NCI-H82 (cell line): ENCODE data around the gene SIM1.

Source experiments
- DNase-seq: peaks from one replicate; lab custom pipeline; 2025; lab: John Stamatoyannopoulos, UW

SIM1 gene

DNA sequence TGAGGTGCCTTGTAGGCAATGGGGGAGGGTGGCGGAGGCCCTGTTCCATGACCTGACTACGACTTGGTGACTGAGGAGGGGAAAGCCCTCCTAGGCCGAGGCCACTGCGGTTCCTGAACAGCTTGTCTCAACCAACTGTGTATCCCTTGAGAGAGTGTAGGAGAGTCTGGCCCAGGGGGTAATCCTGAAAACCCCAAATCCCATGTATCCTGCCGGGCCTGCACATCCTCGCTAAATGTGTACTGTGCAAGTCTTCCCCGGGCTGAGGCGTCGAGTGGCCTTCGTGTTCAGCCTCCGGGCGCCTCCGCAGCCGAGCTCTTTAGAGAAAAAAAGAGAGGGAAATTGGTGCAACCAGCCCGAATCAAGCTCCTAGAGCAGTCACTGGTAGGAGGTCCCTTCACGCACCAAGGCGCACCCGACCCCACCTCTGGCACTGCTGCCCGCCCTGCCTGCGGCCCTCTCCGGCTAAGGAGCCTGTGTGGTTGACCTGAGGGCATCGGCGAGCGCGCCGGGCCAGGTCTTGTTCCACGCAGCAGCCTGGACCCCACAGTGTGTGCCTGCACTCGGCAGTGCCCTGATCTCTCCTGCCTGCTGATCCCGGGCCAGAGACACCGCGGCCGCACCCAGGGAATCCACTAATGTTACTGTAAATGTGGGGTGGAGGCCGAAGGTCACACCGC, 7.3 kb downstream of the SIM1 start:
- DNase-seq: peak; percentile 6

DNA sequence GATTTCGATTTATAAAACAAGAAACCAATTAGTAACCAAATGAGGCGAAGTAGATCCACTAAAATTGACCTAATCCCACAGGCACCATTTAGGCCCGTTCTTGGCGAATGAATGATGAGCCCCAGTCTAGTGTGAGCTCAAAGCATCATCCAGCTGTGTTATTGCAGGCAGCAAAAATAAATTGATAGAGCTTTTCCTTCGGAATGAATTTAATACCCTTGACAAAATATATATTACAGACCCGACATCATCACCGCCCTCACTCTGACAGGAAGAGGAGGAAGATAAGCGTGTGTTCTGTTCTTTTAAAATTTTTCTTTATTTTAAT, 7.8 kb downstream of the SIM1 start:
- no peak for DNase-seq

GRCh38 chr6:100456141-100456907, 8.4 kb downstream of the SIM1 start:
- DNase-seq: no peak

DNA sequence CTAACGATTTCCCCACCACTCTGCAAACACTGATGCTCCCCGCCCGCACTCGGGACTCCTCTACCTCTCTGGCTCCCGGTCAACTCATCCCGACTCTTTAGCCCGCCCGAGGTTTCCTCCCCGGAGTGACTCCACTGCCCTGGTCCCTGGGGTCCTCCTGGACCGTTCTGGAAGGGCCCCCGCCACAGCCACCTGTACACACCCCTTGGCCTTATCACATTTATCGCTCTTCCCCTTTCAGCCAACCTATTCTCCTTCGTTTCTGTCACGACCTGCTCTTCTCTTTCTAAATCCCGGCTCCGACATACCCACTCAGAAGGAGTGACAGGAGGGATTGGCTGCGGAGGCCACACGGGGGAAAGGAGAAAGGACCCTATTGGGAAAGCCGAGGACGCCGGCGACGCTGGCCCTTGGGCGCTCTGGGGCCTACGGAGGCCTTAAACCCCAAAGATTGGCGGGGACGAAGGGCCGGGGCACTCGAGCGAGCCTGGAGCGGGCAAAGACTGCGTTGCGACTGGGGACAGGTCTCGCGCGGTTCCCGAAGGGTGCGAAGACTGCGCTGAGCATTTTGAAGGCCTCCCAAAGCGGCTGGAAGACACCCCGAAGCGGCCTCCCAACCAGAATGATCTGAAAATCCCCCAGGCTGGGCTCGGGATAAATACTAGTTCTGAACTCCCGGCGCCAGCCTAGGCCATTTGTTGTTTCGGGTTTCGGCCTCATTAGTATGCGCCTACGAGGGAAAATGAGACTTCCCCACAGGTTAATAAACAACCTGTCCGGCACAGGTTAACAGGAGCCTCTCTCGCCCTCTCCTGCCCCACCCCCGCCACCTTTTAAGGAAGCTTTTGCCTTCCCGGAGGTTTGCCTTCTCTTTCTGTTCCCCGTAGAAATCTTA, 9.2 kb downstream of the SIM1 start:
- no peak for DNase-seq

- DNase-seq: no peak
These were observed 10.0 kb downstream of the SIM1 start for GRCh38 chr6:100454551-100455229.

DNA sequence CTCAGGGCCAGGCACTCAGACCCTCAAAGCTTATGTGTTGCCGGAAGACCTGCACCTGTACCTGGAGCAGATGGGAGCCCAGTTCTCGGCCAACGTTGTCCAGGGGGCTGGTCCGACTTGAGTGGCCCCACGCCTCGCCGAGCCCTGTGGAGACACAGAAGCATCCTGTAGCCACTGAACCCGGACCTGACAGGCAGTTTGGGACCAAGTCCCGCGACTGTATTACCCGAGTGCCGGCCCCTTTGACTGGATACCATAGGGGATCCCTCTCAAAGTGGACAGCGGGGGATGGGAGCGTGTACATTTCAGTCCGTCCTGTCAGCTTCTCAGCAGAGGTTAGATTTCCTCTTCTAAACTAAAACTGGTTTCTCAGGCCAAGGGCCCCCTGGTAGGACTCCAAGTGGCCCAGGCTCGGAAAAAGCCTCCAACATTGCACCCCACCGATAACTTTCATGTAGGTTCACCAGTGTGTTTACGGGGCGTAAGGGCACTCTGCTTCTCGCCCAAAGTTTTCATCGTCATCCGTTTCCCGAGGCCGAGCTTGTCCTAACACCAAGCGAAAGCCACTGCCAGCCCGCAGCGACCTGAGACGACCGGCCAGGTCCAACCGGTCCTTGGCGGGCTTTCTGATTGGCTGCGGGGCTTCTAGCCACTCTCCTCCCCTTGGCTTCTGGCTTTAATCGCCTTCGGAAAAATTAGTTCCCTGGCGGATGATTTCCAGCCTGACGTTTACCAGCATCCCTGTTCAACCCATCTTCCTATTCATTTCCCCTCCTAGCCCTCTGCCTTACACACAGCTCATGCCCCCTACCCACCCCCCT, 10.8 kb downstream of the SIM1 start:
- DNase-seq: no peak

DNA sequence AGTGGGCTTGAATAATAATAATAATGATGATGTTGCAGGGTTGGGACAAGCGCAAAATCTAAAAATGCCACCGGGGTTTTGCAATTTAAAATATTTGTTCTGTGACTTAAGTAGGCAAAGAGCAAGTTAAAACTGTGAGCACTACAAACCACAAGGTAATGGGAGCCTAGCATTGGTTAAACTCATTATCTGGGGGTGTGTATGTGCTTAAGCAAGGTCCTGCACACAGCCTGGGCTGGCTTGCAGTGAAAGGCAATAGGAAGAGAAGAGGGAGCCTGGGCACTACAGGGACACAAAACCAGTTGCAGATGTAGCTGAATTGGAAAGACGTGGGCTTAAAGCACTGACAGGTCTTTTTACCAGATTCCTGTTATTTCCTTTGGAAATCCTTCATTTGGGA, 11.7 kb downstream of the SIM1 start:
- no peak for DNase-seq

- no peak for DNase-seq
These were observed 13.1 kb downstream of the SIM1 start for GRCh38 chr6:100451577-100451976.

- DNase-seq: no peak
These were observed 15.5 kb downstream of the SIM1 start for GRCh38 chr6:100449239-100449691.

DNA sequence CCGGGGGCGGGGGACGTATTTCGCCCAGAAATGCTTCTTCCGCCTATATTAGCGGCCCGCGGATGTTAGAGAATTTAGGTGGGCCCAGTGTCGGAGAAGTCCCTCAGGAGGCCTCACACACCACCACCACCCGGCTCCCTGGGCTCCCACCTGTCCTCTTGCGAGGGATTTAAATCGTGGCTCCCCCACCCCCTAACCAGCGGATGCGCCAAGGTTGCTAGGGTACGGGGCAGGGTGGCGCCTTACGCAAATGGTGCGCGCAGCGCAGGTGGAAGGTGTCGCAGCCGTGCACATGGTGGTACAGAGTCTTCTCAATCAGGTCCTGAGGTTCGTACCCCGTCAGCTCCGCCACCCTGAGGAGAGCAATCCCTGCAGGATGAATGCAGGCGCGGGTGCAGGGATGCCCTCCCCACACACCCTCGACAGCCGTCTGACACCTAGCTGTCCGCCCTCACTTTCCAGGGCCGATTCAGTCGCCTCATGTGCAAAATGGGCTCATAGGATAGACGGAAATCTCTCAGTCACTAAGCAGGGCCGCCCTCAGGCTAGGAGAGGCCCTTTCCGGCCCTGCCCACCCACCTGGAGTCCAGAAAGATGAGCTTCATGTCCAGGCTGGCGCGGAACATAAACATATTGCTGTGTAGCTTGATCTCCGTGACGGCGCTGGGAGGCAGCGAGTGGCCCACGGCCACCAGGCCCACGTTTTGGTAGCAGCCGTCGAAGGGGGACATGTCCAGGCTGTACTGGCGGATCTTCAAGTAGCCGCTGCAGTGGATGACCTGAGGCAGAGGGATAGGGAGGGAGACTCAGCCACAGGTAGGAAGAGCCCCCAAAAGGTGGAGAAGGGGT, 16.6 kb downstream of the SIM1 start:
- no peak for DNase-seq

DNA sequence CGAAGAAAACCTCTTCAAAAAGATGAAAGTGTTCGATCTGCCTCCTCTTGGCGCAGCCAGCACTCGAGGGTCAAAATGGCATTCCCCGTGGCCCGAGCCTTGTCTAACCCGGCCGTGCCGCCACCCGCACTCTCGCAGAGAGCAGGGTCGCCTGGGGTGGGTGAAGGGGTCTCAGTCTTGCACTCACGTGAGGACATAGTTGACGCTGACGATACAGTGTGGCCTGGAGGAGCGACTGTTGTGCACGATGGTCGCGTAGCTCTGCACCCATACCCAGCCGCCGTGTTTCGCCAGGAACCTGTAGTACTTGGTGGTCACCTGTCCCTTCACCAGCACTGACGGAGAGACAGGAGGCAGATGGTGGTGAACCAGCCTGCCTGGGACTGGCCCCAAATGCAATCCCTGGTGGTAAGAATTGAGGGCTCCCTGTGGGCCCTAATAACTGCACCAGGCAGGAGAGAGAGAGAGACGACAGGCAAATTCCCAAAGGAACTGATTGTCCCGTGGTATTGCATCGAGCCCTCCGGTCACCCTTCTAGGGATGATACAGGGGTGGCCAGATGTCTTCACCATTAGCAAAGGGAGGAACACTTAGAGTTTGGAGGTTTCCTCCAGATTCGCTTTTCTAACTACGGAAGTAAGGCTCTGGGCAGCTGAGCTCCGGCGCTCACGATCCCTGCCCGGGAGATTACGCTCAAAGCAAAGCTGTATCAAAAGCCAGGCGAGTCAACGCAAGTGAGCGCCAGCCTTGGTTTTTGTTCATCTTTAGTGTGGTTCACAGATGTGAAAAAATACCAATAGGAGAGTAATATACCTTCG, 17.4 kb downstream of the SIM1 start:
- no peak for DNase-seq

DNA sequence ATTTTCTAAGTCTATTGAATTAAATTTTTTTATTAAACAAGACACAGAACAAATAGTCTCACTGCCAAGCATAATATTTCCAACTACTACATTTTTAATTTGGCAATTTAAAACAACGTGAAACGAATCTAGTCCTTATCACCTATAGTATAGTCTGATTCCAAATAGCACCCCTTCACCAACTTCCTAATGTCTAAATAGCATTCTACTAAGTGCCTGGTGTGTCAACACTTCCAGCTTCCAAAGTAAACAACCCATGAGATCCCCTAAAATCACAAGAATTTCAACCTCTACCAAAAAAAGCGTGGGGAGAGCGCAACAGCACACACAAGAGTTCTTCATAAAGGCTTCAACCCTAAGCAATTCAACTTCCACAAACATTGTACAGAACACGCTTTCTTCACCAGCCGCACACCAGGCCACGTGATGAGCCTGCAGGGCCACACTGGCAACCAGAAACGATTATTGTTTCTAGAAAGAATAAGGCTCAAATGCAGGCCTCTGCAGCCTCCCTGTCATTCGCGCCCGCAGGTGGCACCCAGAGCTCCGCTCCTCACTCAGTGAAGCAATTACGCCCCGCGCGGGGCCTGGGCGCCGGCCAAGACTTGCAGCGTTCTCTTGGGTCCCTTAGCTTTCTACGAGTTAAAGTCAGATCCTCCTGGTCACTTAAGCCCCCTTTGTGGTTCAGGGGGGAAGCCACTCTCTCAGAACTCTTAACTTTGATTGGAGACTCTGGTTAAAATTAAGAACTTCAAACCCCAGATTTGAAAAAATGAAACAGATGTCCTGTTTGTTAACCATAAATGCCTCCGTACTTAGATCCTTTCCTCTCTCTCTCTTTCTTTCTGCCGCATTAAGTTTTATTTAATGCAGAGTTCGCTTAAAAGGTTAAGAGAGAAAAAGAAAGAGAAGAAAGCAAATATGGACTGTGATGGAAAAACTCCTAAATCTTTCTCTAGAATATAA, 18.3 kb downstream of the SIM1 start:
- no peak for DNase-seq

DNA sequence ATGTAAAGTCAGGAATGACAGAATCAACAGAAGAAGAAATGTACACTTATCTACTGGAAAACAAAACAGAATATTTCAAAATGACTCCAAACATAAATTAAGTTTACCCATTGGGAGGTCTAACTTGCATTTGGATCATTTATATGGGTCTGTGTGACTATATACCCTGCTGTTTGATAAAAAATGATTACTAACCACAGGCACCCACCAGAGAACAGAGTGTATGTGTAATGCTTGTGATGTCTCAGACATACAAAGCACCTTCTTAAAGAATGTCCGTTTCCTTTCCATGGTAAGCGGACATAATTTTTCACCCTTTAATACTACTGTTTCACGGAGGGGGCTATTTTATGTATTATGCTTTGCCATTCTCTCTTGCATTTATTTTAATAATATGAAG, 19.2 kb downstream of the SIM1 start:
- no peak for DNase-seq

GRCh38 chr6:100440935-100441334, 23.8 kb downstream of the SIM1 start:
- no peak for DNase-seq

DNA sequence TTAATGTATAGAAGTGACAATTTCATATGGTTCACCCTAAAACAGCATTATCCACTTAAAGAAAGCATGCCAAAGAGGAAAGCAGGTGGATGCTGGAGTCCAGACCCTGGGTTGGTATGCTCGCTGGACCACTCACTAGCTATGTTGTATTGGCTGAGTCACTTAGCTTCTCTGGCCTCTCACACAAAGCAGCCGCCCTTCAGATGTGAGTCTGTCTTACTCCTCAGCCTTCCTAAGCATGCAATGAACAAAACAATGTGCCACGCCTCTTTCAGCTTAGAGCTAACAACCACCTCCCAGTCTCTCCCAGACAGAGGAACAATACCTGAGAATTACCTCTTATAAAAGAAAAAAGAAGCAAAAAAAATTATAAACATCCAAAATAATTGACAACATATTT, 29.4 kb downstream of the SIM1 start:
- peak; percentile 17 for DNase-seq

DNA sequence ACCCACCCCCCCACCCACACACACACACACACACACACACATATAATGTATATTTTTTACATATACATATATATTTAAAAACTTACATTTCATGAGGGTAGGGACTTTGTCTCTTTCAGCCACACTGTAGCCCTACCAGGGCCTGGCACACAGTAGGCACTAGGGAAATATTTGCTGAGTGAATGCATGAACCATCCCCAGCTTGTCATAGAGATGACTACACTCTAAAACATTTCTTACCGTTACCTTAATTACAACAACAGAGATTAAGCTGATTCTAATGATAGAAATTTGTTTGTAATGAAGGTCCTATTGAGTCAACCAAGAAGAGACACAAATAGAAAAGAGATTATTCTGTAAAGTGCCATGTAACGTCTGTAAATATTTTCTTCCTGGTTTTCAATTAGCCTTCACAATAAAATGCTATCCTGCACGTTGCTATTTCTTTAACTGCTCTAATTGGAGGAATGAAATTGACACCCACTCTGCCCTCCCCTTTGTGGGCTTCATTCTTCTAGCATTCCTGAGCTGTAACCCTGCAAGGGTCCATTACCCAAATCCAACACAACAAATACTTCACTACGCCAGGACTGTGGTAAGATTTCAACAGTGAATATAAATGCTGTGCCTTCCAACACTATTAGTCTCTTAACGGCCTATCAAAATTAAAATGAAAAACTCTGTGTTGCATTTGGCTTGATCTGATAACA, 30.8 kb downstream of the SIM1 start:
- no peak for DNase-seq

- no peak for DNase-seq
These were observed 32.6 kb downstream of the SIM1 start for GRCh38 chr6:100432136-100432535.

DNA sequence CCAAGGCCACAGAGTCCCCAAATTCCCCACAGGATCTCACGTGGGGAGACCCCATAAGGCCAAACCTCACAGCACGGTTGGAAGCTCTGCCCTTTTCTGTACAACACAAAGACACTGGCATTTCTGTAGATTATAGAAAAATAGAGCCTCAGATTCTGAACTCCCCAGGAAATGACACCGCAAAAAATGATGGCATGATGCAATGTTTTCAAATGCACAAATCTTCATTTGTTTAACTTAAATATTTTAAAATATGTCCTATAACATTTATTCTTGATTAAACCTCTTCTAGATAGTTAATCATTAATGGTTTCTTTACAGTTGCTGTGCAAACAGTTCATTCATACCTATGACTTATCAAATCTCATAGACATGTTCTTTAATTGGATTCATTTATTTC, 33.8 kb downstream of the SIM1 start:
- peak; percentile 7 for DNase-seq
